ENCODE data around the gene UPF3A. TPM values are rescaled to one million over a fixed set of nuclear protein-coding genes. Genes with fewer than 3 reads are reported as not detected.
"Not testable (repeated sequence)": the region's sequence is repeated elsewhere in the genome, so short reads cannot be mapped to it uniquely, and the experiment has no call there.

UPF3A gene
- polyA plus RNA-seq, 10 donors: 46.6 to 114 (median 65.3) TPM

DNA sequence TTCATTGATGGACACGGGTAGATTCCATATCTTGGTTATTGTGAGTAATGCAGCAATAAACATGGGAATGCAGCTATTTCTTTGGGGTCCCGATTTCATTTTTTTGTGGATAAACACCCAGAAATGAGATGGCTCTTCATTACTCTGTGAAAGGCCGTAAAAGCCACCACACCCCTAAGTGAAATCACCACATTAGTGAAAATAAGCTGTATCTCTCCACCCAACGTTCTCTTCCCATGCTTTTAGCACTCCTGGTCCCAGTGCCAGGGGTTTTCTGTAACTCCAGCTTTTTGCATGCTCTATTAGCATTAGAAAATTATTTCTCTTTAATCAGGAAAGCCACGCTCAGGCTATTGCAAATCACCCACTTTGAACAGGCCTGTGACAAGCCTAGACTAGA lies 48.7 kb downstream of the UPF3A start:
- no peak for DNase-seq

DNA sequence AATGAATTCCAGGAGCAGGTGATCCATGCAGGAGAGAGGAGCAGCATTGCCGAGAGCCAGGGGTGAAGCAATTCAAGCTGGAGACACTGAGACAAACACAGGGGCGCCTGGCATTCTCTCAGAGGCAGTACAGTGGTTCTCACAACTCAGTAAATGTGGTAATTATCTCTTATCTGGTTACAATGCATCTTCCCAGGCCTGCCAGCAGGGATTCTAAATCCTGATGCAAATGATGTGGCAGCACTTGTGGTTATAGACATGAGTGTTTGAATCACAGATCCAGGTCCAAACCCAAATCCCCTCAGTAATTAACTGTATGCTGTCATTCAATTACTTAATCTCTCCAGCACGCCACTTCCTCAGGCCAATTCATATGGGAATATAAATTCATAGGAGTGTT lies 52.5 kb downstream of the UPF3A start:
- DNase-seq: not testable (repeated sequence)

DNA sequence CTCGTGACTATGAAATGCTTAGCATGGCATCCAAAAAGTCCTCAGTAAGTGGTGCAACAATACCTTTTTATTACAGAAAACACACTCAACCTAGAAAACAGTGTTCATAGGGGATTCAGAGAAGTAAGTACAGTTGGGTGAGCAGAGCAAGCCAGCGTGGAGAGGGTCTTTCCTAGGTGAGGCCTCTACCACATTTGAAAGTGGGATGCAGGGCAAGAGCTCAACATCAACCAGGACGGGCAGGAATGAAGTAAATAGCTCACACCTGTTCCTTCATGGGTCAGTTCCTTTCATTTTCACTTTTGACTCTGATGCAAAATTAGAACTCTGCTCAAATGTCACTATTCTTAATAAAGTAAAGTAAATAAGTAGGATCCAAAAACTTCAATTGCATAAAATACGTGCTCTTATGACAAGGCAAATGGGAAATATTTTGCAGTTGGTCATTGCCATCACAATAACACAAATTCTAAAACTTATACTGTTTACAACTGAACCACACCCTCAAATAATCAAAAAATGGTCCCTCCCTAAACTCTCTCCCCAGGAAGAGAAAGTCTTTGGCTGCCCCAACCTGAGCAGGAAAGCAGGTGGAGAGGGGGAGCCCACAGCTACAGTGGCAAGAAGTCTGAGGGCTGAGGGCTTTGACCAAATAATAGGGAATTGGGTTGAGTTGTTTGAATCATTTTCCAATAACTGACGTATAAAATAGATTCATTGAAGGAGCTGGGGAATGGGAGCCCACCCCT lies 53.1 kb downstream of the UPF3A start:
- no peak for DNase-seq

DNA sequence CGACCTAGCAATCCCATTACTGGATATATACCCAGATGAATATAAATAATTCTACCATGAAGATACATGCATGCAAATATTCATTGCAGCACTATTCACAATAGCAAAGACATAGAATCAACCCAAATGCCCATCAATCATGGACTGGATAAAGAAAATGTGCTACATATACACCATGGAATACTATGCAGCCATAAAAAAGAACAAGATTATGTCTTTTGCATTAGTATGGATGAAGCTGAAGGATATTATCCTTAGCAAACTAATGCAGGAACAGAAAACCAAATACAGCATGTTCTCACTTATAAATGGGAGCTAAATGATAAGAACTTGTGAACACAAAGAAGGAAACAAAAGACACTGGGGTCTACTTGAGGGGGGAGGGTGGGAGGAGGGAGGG lies 55.1 kb downstream of the UPF3A start:
- not testable (repeated sequence) for DNase-seq

DNA sequence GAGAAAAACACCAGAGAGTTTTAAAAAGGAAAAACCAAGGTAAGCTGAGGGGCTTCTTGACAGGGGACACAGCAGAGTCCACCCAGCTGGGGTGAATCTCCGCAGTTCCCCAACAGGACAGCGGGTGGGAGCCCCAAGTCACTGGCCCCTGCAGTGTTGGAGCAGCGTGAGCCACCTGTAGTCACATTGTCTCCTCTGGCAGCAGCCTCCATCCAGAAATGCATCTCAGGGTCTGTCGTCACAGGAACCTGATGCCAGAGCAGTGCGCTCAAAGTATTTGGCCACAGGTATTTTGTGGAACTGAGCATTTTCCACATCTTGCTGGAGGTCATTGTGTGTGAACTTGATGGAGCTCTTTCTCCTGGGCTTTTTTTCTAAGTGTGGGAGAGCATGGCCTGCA lies 57.6 kb downstream of the UPF3A start:
- no peak for DNase-seq

GRCh38 chr13:114339857-114340534 lies 58.6 kb downstream of the UPF3A start:
- DNase-seq: no peak

- DNase-seq: no peak
These were observed 59.8 kb downstream of the UPF3A start for GRCh38 chr13:114341003-114341777.

- not testable (repeated sequence) for DNase-seq
These were observed 65.9 kb downstream of the UPF3A start for GRCh38 chr13:114347256-114347655.

DNA sequence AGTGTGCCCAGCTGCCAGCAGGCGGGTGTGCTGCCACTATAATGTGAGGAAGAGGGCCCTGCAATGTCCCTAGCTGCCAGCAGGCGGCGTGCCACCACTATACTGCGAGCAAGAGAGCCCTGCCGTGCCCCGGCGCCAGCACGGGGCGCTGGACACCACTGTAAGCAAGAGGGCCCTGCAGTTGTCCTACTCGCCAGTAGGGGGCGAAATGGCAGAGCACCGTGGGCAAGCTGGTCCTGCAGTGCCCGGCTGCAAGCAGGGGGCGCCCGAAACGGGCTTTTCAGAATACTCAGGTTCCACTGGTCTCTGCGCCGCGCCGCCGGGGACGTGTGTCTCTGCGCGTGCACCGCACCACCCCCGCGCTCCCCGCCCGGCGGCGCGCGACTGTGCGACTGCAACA lies 71.4 kb downstream of the UPF3A start:
- DNase-seq: not testable (repeated sequence)

DNA sequence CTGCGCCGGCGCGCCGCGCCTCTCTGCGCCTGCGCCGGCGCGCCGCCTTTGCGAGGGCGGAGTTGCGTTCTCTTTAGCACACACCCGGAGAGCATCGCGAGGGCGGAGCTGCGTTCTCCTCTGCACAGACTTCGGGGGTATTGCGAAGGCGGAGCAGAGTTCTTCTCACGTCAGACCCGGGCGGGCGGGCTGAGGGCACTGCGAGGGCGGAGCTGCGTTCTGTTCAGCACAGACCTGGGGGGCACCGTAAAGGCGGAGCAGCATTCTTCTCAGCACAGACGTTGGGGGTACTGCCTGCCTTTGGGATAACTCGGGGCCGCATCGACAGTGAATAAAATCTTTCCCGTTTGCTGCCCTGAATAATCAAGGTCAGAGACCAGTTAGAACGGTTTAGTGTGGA lies 72.0 kb downstream of the UPF3A start:
- DNase-seq: not testable (repeated sequence)

Other genes starting within 250 kb of the UPF3A start
- 10 to 100 TPM; 18.1 to 25.4 (median 20.6) TPM for gene RASA3, start 149.0 kb upstream of the UPF3A start, polyA plus RNA-seq (ENCODE audit: insufficient read length in 10 of 10)
- not detected for gene CFAP97D2, start 102.3 kb upstream of the UPF3A start, polyA plus RNA-seq (ENCODE audit: insufficient read length in 10 of 10)
- gene CDC16, start 46.7 kb upstream of the UPF3A start, polyA plus RNA-seq (ENCODE audit: insufficient read length in 10 of 10): 100 to 1,000 TPM in 1 of 10 donors, 10 to 100 TPM in 9; 59.8 to 101 (median 75.5) TPM
- 10 to 100 TPM; 12.5 to 20.6 (median 16.4) TPM for gene CHAMP1, start 32.9 kb downstream of the UPF3A start, polyA plus RNA-seq (ENCODE audit: insufficient read length in 10 of 10)